GM12878 (cell line): Measurements from ENCODE around the gene RALGDS.

Experiments used
- EZH2 ChIP-seq: IDR thresholded peaks from 2 replicates; pipeline ENCODE4 v1.6.1; 2012; ENCODE audit warnings: low read depth, mild to moderate bottlenecking, control low read depth, inconsistent platforms, low read length, borderline replicate concordance; ENCODE audit not compliant: control insufficient read depth
- MTA3 ChIP-seq: IDR thresholded peaks from 2 replicates; pipeline ENCODE4 v1.6.1; 2012; ENCODE audit warnings: low read length, inconsistent platforms, borderline replicate concordance
- TF ChIP-seq, protein P1 (sequence below), 3 experiments: IDR thresholded peaks in 2 of 3; conservative IDR thresholded peaks in 1 of 3; 2 replicates each; pipeline ENCODE4 v1.5.1; 2011; ENCODE audit warnings: low read depth in 3 of 3, low read length in 3 of 3, mild to moderate bottlenecking in 3 of 3, control low read depth in 2 of 3, moderate library complexity in 2 of 3, inconsistent platforms in 1 of 3, mixed read lengths in 1 of 3; ENCODE audit not compliant: control insufficient read depth in 2 of 3, insufficient read depth in 1 of 3; ENCODE audit errors: extremely low read depth in 1 of 3
- TF ChIP-seq, protein P2 (sequence below): fragments of 450-650 bp; conservative IDR thresholded peaks from 2 replicates; pipeline ENCODE4 v1.6.1; 2017; ENCODE audit warnings: mild to moderate bottlenecking, moderate library complexity

DNA sequence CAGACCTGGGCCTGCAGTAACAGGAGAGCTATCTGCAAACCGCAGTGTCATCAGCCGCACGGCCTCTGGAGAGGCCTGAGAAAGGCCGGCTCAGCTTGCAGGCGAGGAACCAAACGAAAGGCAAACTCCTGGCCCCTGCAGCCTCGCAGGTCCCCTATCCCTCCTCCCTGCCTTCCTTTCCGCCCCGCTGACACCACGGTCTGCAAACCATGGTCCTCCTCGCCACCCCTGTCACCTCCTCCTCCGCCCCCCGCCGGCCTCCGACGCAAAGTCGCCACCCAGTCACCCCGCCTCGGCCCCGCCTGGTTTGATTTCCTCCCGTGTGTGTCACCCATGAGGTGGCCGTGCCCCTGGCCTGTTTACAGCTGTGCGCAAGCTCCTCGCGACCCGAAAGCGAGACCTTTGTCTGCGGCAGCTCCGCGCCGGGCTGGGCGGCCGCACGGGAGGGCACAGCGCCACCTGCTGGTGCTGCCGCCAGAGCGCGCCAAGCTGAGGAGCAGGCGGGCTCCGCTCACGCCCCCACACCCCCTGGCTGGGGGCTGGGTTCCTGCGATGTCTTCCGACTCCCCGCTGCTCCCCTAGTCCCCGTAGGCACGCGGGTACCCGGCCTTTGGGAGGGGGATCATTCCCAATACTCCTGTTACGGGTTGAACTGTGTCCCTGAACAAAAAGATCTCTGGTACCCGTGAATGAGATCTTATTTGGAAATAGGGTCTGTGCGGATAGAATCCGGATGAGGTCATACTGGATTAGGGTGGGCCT, 23.3 kb upstream of the RALGDS start:
- no peak for TF ChIP-seq EZH2
- TF ChIP-seq MTA3 = no peak
- TF ChIP-seq, protein P1, sequence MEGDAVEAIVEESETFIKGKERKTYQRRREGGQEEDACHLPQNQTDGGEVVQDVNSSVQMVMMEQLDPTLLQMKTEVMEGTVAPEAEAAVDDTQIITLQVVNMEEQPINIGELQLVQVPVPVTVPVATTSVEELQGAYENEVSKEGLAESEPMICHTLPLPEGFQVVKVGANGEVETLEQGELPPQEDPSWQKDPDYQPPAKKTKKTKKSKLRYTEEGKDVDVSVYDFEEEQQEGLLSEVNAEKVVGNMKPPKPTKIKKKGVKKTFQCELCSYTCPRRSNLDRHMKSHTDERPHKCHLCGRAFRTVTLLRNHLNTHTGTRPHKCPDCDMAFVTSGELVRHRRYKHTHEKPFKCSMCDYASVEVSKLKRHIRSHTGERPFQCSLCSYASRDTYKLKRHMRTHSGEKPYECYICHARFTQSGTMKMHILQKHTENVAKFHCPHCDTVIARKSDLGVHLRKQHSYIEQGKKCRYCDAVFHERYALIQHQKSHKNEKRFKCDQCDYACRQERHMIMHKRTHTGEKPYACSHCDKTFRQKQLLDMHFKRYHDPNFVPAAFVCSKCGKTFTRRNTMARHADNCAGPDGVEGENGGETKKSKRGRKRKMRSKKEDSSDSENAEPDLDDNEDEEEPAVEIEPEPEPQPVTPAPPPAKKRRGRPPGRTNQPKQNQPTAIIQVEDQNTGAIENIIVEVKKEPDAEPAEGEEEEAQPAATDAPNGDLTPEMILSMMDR (IDR thresholded peaks at IDR 0.05 in 2 of 3, conservative IDR thresholded peaks at IDR 0.05 in 1 of 3; ENCODE audit: control insufficient read depth in 2 of 3, extremely low read depth in 1 of 3, insufficient read depth in 1 of 3, low read depth in 3 of 3, low read length in 3 of 3) = peak; percentile 95 to 99 (median 98); a peak in 5 of 6 replicates
- TF ChIP-seq, protein P2, sequence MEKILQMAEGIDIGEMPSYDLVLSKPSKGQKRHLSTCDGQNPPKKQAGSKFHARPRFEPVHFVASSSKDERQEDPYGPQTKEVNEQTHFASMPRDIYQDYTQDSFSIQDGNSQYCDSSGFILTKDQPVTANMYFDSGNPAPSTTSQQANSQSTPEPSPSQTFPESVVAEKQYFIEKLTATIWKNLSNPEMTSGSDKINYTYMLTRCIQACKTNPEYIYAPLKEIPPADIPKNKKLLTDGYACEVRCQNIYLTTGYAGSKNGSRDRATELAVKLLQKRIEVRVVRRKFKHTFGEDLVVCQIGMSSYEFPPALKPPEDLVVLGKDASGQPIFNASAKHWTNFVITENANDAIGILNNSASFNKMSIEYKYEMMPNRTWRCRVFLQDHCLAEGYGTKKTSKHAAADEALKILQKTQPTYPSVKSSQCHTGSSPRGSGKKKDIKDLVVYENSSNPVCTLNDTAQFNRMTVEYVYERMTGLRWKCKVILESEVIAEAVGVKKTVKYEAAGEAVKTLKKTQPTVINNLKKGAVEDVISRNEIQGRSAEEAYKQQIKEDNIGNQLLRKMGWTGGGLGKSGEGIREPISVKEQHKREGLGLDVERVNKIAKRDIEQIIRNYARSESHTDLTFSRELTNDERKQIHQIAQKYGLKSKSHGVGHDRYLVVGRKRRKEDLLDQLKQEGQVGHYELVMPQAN = no peak; the same call in none of the 2 replicates
